GM19099 (cell line): ENCODE measurements around the gene BARD1.

Experiments
- POLR2A ChIP-seq: IDR thresholded peaks from 3 replicates; pipeline ENCODE4 v1.6.1; 2011; ENCODE audit warnings: low read depth; ENCODE audit not compliant: insufficient read length; ENCODE audit errors: extremely low read depth

Gene BARD1

DNA sequence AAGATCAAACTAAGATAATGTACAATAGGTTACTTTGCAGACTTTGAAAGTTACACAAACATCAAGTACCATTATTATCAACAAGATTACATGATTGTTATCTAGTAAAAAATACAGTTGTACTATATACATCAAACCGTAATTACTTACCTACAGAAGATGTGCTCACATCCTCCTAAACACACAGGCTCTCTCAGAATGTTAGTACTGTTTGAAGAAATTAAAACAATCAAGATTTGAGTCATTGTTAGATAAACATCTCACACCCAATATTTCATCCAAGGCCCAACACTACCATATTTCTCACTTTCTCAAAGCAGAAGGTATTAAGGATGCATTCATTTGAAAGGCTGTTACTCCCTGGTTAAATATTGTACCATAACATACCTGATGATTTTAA is 12.6 kb downstream of the BARD1 start:
- no peak for TF ChIP-seq POLR2A

DNA sequence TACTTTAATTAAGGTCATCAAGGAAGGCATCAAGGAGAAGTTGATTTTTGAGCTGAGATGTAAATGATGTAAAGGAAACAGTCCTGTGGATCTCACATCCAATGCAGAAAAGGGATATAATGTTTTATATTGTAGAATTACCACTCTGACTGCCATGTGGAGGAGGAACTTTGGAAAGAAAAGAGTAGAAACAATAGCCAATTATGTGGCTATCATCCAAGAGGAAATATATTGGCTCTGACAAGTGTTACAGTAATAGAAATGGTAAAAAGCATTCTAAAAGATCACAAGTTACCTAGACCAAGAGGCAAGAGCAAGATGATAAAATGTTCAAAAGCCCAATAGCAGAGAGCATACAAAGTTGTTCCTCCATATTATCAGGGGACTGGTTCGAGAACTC is 26.8 kb downstream of the BARD1 start:
- TF ChIP-seq POLR2A, result no peak

DNA sequence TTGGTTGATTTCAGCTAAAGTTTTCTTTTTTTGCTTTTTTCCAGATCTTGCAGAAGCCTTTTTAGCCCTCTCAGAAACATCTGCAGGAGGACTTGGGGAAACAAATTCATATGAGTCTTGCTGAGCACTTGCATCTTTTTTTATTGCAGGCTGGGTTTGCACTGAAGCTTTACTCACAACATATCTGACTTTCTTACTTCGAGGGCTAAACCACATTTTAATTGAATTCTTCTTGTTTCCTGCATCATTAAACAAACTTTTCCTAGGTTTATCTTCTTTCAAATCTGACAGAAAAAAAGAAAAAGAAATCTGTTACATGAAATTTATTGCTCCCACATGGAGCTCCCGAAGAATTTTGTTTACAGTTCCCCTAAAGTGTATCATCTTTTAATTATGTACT is 28.3 kb downstream of the BARD1 start:
- no peak for TF ChIP-seq POLR2A

DNA sequence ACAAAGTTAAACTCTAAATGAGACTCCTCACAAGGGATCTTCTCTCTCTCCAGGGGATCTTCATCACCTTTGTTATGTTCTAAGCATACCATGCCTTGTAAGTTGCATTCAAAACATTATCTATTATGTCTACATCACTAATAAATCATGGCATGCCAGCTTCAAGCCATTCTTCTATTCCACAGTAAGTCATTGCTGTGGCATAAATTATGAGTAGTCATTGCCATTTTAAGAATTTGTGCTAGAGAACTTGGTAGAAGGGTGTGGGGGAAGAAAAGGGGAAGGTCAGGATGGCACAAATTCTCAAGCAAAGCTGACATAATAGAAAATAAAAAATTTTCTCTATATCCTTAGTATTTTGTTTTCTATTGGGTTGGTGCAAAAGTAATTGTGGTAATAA is 33.5 kb downstream of the BARD1 start:
- TF ChIP-seq POLR2A, result no peak

DNA sequence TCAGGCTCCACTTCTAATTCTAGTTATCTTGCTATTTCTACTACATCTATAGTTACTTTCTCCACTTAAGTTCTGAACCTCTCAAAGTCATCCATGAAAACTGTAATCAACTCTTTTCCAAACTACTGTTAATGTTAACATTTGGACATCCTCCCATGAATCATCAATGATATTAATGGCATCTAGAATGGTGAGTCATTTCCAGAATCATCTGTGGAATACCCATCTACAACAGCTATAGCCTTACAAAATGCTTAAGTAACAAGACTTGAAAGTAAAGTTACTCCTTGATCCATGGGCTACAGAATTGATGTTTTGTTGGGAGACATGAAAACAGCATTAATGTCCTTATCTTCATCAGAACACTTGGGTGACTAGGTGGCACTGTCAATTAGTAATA is 35.4 kb downstream of the BARD1 start:
- TF ChIP-seq POLR2A, result no peak

DNA sequence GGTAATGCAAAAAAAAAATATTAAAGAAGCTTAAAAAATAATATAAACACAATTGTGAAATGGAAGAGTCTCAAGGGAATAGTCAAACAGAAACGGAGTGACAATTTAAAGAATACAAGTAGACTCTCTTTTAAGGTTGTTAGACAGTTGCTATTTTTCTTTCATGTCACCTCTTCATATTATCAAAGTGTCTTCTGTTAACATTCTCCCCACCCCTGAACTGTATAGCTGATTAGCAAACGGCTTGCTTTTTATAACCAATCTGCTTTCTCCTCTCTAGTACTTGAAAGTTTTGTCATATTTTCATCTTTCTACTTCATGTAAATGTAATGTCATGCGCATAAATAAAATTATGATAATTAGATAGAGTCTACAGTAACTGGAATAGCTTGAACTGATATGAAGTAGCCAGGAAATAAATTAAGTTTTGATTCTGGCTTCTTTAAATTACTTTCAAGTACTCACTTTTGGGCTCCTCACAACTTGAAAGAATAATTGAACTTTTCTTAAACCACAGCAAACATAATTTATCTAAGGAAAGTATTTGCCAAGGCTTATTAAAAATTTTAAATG is 37.0 kb downstream of the BARD1 start:
- no peak for TF ChIP-seq POLR2A

DNA sequence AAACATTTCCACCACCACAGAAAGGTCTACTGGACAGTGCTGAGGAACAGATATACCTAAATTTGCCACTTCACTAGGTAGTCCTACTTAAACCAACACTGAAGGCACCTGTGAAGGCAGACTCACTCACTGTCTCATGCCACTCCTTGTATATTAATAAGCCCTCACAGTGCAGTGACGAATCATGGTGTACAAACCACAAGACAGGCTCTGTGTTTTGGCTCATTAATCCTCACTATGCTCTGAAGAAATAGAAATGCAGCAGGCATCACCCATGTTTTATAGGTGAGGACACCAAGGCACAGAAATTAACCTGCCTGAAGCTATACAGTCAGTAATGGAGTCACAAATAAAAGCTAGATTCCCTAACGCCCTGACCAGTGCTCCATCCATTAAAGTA is 44.3 kb downstream of the BARD1 start:
- TF ChIP-seq POLR2A, result no peak

DNA sequence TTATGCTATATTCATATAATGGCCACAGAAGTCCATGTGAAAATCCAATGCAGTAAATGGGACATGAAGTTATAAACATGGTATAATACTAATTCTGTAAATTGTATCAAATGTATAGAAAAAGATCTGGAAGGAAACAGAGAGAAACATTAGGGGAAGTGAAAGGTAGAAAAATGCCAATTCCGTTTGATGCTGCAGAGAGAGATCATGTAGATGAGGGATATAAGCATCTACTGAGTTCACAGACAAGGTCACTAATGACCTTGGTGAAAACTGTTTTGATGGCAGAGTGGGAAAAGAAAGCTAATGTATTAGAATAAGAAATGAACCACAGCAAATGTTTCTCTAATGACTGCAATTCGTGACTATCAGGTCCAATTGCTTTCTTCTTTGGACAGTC is 56.0 kb downstream of the BARD1 start:
- no peak for TF ChIP-seq POLR2A

DNA sequence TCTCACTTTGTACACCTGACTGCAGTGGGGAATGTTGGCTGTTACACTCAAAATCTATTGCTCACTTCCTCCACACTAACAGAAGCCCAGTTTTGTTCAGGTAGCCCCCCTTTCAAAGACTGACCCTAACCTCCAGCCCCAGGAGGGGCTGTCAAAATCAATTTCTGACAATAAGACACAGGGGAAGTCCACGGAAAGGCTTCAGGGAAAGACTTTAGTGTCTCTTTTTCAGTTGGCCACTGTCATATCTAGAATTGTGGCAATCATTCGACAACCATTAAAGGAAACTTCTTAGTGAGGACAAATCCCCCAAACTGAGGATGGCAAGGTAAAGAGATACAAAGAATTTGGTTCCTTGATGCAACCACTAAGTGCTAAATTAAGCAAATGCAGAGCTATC is 59.0 kb downstream of the BARD1 start:
- no peak for TF ChIP-seq POLR2A

DNA sequence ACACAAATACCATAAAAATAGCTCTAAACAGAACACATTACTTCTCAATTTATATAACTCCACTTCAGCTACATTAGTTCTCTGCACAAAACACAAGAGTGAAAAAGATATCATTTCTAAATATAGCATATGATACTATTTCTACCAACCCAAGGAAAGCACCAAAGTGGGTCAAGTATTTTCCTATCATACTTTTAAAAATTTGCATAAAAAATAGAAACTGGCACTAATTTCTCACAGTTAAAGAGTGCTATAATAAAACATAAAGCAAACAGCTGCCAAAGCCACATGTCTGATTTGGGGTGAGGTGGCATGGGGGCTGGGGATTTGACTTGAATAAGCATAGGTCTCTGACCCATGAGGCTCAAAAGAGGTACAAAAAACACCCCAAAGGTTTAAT is 61.5 kb downstream of the BARD1 start:
- no peak for TF ChIP-seq POLR2A

DNA sequence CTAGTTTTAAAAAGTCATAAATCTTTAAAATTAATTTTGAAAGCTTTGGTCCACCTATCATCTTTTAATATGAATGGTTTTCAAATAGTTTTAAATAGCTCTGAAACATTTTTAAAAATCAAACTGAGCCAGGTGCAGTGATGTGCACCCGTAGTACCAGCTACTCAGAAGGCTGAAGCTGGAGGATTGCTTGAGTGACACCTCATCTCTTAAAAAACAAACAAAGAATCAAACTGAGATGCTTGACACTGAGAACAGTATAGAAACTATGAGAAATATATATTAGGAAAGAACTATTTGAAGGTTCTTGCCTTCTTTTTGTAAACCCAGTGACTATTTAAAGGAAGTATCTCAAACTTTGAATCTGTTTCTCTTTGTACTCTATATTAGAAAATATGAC is 67.4 kb downstream of the BARD1 start:
- no peak for TF ChIP-seq POLR2A

DNA sequence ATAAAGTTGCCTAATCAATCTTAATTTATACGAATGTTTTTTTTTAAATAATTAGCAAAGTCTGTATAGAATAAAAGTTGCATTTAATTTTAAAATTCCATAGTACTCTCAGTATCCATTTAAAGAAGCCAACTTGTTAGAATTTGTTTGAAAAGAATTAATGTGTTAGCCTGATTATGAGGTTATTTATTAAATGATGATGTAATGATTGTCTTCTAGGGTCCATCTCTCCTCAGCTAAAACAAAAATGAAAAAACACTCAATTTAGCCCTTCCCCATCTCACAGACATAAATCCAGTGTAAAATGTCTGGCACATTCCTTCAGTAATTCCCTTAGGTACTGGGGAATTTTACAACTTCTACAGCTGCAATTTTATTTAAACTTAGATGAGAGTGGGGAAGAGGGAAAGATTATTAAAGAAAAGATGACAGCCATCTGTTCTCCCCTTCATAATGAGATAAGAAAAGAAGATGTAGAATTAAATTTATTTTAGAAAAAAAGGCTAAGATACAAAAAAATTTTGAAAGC is 68.6 kb downstream of the BARD1 start:
- no peak for TF ChIP-seq POLR2A

DNA sequence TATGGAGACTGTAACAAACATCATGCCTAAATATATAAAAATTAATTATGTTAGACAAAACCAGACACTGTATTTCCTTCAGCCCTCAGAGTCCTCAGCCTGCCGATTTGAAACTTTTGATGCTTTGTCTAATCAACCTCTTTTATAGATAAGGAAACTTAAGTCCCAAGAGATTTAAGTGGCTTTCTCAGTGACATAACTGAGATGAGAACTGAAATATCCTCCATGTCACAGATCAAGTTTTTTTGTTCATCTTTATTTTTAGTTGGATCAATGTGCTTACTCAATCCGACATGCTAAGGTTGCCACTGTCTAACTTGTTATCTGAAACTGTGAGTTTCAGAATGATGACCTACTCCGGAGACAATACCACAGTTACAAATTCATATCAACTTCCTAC is 72.3 kb downstream of the BARD1 start:
- no peak for TF ChIP-seq POLR2A

DNA sequence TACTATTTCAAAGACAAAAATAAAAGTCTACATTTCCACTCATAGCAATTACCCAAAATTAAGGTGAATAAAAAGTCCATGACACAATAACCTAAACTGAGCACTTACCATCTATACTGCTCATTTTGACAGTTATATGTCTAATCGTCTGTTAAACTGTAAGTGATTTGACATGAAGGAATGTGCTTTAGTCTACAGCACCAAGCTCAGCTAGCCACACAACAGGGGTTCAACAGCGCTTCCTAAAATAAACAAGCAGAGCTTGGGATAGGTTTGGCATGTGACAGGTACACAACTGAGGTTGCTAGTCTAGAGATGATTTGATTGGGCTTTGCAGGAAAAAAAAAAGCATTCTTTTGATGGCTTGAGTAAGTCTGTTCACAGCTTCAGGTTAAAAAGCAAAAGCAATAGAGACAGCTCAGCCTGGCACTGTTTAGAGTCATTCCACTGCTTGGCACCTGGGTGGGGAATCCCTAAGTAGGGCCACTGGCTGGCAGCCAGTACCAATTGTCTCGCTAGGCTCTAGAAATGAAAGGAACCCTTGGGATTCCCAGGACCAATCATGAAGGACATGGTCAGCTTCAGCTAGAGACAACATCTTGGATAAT is 78.6 kb downstream of the BARD1 start:
- TF ChIP-seq POLR2A, result no peak

DNA sequence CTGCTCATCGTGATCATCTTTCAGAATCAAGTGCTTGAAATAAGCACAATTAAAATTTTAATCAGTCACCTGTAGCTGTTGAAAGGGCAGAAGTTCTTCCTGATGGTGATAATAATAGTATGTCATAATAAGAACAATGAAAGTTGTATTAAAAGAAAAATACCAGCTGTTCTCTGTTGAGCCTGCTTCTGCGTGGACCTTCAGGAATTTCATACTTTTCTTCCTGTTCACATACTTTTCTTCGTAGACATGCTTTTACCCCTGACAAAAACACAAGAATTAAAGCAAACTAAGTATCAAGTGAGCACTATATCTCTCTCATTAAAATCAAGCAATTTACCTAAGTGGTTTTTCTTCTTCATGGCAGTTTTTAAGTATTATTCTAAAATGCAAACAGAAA is 79.2 kb downstream of the BARD1 start:
- no peak for TF ChIP-seq POLR2A

DNA sequence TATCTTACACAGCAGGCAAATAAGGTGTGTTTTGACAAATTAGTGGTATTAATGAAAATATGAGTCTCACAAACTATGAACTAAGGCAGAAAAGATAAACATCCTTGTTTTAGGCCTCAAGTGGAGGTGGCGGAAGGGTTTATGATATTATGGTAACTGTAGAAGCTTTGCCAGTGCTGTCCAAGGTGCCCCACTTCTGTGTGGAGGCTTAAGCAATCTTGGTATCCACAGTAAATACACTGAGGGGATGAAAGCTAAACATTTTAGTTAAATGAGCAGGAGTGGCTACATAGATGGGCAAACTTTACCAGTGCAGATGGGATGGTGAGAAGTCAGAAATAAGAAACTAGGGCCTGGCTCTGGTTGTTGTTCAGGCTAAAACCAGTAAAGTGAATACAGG is 84.7 kb downstream of the BARD1 start:
- no peak for TF ChIP-seq POLR2A
